CD4-positive, alpha-beta T cell treated with Interleukin-17A for 4 hours (primary cell): ENCODE measurements around the gene RARS1.

Source experiments
- DNase-seq: peaks from one replicate; pipeline ENCODE4 v3.0.0-alpha.2; 2020; ENCODE audit warnings: mixed read lengths

The RARS1 gene

DNA sequence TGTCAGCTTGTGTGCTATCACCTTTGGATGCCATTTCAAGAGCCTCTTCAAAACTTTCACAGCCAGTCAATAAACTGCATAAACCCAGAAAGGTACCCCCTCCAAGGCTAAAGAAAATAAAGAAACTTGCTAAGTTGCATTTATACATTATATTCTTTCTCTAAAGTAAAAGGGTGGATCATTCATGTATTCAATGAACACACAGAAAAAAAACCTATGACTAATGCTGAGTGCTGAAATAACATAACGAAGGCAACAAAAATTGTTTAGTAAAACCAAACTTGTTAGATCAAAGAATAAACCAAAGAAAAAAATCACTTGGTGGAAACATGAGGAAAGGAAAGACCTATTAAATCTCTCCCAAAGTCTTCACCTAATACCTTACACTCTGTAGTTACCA lies 77.7 kb downstream of the RARS1 start:
- no peak for DNase-seq

- no peak for DNase-seq
These were observed 82.5 kb downstream of the RARS1 start for GRCh38 chr5:168568738-168569137.
